Caco-2 (cell line): ENCODE results near the gene CCDC122. TPM values are rescaled to one million over a fixed set of nuclear protein-coding genes. Genes with fewer than 3 reads are reported as not detected.
A peak's percentile ranks its signal among the peaks of the same experiment; 100 is the strongest.

Source experiments
- BruUV-seq: library from RNA; stranded (reverse); fragments of 400-500 nt; replicated peaks from 2 replicates; lab custom pipeline; 2021; lab: Mats Ljungman, UMichigan
- CTCF ChIA-PET: fragments of 300-600 bp; sonication (Branson Sonifier 250); formaldehyde crosslinking; loops from one replicate; lab custom pipeline; 2022; ENCODE audit warnings: antibody characterized with exemption; lab: Charles Lee
- POLR2A ChIA-PET: fragments of 300-600 bp; sonication (Branson Sonifier 250); formaldehyde crosslinking; loops from one replicate; lab custom pipeline; 2022; ENCODE audit warnings: antibody characterized with exemption; lab: Charles Lee
- DNase-seq, 2 experiments: peaks; one replicate each; pipeline versions ENCODE4 v3.0.0 to v3.0.0-alpha.2; 2020 to 2022
- H3K27me3 ChIP-seq: replicated peaks from 2 replicates; pipeline ENCODE4 v1.6.0; 2011; ENCODE audit warnings: low read length; ENCODE audit not compliant: control insufficient read depth, insufficient read depth
- H3K36me3 ChIP-seq: 2 replicates; pipeline ENCODE4 v1.5.1; 2011; ENCODE audit warnings: low read length; ENCODE audit not compliant: control insufficient read depth, insufficient read depth
- H3K4me1 ChIP-seq: fragments of 250-450 bp; sonication (Bioruptor Pico); 2 replicates; pipeline ENCODE4 v1.5.1; 2020; ENCODE audit warnings: mild to moderate bottlenecking
- H3K4me3 ChIP-seq: 2 replicates; pipeline ENCODE4 v1.5.1; 2011; ENCODE audit warnings: low read depth, mild to moderate bottlenecking, control low read depth, low read length
- H3K9me3 ChIP-seq: fragments of 250-450 bp; sonication (Bioruptor Pico); 2 replicates; pipeline ENCODE4 v1.5.1; 2020; ENCODE audit warnings: mild to moderate bottlenecking, moderate library complexity
- H3K27ac Mint-ChIP-seq: one replicate; pipeline ENCODE4 v1.8.0; 2022; ENCODE audit warnings: mixed read lengths; ENCODE audit not compliant: unreplicated experiment
- H3K27me3 Mint-ChIP-seq: one replicate; pipeline ENCODE4 v1.8.0; 2022; ENCODE audit warnings: mixed read lengths; ENCODE audit not compliant: insufficient read depth, unreplicated experiment
- H3K36me3 Mint-ChIP-seq: one replicate; pipeline ENCODE4 v1.8.0; 2022; ENCODE audit warnings: mild to moderate bottlenecking, mixed read lengths; ENCODE audit not compliant: insufficient read depth, unreplicated experiment
- H3K4me1 Mint-ChIP-seq: one replicate; pipeline ENCODE4 v1.8.0; 2022; ENCODE audit warnings: low read depth, mixed read lengths; ENCODE audit not compliant: unreplicated experiment
- H3K4me3 Mint-ChIP-seq: one replicate; pipeline ENCODE4 v1.8.0; 2022; ENCODE audit warnings: mild to moderate bottlenecking, moderate library complexity, mixed read lengths; ENCODE audit not compliant: unreplicated experiment
- H3K9me3 Mint-ChIP-seq: one replicate; pipeline ENCODE4 v1.8.0; 2022; ENCODE audit warnings: mixed read lengths; ENCODE audit not compliant: unreplicated experiment
- intact Hi-C: fragments of 100-400 bp; cut with micrococcal nuclease; formaldehyde crosslinking; loops from one replicate; pipeline ENCODE4 v1.10.0; 2022; ENCODE audit not compliant: unreplicated experiment
- total RNA-seq: library from RNA; stranded (reverse); gene quantifications from 2 replicates; pipeline ENCODE4 v1.2.3, GENCODE V29; 2022
- TF ChIP-seq, protein P1 (sequence below), 2 experiments: fragments of 200-600 bp in 1 of 2; IDR thresholded peaks; 1 replicate in 1 of 2; 2 replicates in 1 of 2; pipeline versions ENCODE4 v1.5.1 to v1.8.0; 2011 to 2022; ENCODE audit warnings: antibody characterized with exemption in 1 of 2, control low read depth in 1 of 2, inconsistent platforms in 1 of 2, low read depth in 1 of 2, low read length in 1 of 2, mild to moderate bottlenecking in 1 of 2, moderate library complexity in 1 of 2; ENCODE audit not compliant: insufficient read depth in 1 of 2, severe bottlenecking in 1 of 2, unreplicated experiment in 1 of 2

Gene CCDC122
- total RNA-seq, 1 experiment from 2014 or later = 15.6 TPM

- no peaks in the 10 kb centered on the region for H3K9me3 ChIP-seq
- TF ChIP-seq, protein P1, sequence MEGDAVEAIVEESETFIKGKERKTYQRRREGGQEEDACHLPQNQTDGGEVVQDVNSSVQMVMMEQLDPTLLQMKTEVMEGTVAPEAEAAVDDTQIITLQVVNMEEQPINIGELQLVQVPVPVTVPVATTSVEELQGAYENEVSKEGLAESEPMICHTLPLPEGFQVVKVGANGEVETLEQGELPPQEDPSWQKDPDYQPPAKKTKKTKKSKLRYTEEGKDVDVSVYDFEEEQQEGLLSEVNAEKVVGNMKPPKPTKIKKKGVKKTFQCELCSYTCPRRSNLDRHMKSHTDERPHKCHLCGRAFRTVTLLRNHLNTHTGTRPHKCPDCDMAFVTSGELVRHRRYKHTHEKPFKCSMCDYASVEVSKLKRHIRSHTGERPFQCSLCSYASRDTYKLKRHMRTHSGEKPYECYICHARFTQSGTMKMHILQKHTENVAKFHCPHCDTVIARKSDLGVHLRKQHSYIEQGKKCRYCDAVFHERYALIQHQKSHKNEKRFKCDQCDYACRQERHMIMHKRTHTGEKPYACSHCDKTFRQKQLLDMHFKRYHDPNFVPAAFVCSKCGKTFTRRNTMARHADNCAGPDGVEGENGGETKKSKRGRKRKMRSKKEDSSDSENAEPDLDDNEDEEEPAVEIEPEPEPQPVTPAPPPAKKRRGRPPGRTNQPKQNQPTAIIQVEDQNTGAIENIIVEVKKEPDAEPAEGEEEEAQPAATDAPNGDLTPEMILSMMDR (IDR thresholded peaks at IDR 0.05; ENCODE audit: insufficient read depth in 1 of 2, low read depth in 1 of 2, low read length in 1 of 2, severe bottlenecking in 1 of 2, unreplicated experiment in 1 of 2) = no peak
- Mint-ChIP-seq H3K4me3 (peak overlapping the region; percentile 38), H3K9me3 (no peaks in the 10 kb centered on the region), H3K36me3 (no peaks in the 10 kb centered on the region), H3K4me1 (peaks cover 28% of the 10 kb centered on the region), H3K27ac (peak overlapping the region; percentile 61), H3K27me3 (no peaks in the 10 kb centered on the region)
- peak; percentile 68 to 76 for DNase-seq
- intact Hi-C loops = no loop called here
- BruUV-seq = no TSS peak
- H3K4me1 ChIP-seq = peaks cover 27% of the 10 kb centered on the region
- ChIA-PET CTCF (no interaction called here), POLR2A (no interaction called here)
- no peaks in the 10 kb centered on the region for H3K27me3 ChIP-seq
- H3K36me3 ChIP-seq = no peaks in the 10 kb centered on the region
- H3K4me3 ChIP-seq = no peak overlapping the region
These were observed 80.3 kb downstream of the CCDC122 start for GRCh38 chr13:43799191-43799590.

DNA sequence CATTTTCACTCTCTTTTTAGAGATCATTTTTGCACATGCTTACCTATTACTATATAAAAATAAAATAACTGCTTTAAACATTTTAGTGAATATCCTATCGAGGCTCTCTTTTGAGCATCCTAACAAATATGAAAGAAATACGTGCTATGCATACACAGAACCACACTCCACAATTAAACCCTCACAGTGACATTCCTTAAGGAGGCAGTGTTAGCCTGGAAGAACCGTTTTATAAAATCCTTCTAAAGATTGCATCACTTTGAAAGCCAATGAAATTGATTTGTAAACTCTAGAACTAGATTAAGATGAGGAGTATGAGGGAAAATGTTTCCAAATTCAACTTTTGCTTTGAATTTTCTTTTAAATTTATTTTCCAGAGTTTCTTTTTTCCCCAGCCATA, 81.7 kb downstream of the CCDC122 start:
- TF ChIP-seq, protein P1 (IDR thresholded peaks at IDR 0.05; ENCODE audit: insufficient read depth in 1 of 2, low read depth in 1 of 2, low read length in 1 of 2, severe bottlenecking in 1 of 2, unreplicated experiment in 1 of 2) = no peak
- H3K36me3 Mint-ChIP-seq = no peaks in the 10 kb centered on the region
- Histone ChIP-seq H3K4me3 (no peak overlapping the region), H3K27me3 (no peaks in the 10 kb centered on the region), H3K4me1 (peaks cover 27% of the 10 kb centered on the region), H3K36me3 (no peaks in the 10 kb centered on the region), H3K9me3 (no peaks in the 10 kb centered on the region)
- no peak overlapping the region for H3K27ac Mint-ChIP-seq
- intact Hi-C loops = no loop called here
- POLR2A ChIA-PET = no interaction called here
- BruUV-seq = no TSS peak
- DNase-seq = no peak
- CTCF ChIA-PET = no interaction called here
- H3K9me3 Mint-ChIP-seq = no peaks in the 10 kb centered on the region
- H3K4me1 Mint-ChIP-seq = peaks cover 28% of the 10 kb centered on the region
- no peaks in the 10 kb centered on the region for H3K27me3 Mint-ChIP-seq
- H3K4me3 Mint-ChIP-seq = no peak overlapping the region

DNA sequence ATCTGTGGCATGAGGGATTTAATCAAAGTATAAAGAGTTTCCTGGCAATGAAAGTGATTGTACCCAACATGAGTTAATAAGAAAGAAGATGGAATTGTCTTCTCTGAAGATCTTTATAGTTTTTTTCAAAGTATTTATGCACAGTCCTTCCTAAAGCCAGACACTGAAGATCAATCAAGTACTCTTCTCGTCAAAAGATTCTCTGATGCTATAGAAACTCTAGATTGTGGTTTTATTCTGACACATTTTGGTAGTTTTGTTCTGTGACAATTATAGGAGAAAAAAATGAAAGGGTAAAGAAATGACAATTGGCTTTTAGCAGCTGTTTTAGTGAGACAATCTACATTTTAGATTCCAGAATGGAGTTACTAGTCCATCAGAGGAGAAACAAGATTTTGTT, 82.4 kb downstream of the CCDC122 start:
- no peak for DNase-seq
- no peaks in the 10 kb centered on the region for H3K36me3 Mint-ChIP-seq
- Histone ChIP-seq H3K9me3 (no peaks in the 10 kb centered on the region), H3K4me1 (peaks cover 27% of the 10 kb centered on the region), H3K4me3 (no peak overlapping the region), H3K36me3 (no peaks in the 10 kb centered on the region), H3K27me3 (no peaks in the 10 kb centered on the region)
- intact Hi-C loops = no loop called here
- no peaks in the 10 kb centered on the region for H3K27me3 Mint-ChIP-seq
- H3K9me3 Mint-ChIP-seq = no peaks in the 10 kb centered on the region
- H3K27ac Mint-ChIP-seq = no peak overlapping the region
- BruUV-seq = no TSS peak
- TF ChIP-seq, protein P1 (IDR thresholded peaks at IDR 0.05; ENCODE audit: insufficient read depth in 1 of 2, low read depth in 1 of 2, low read length in 1 of 2, severe bottlenecking in 1 of 2, unreplicated experiment in 1 of 2) = no peak
- POLR2A ChIA-PET = no interaction called here
- peaks cover 28% of the 10 kb centered on the region for H3K4me1 Mint-ChIP-seq
- CTCF ChIA-PET = no interaction called here
- H3K4me3 Mint-ChIP-seq = no peak overlapping the region
